B cell (primary cell): Measurements from ENCODE around the gene NTRK3.

Source experiments
- EZH2 ChIP-seq: IDR thresholded peaks from 2 replicates; pipeline ENCODE4 v1.6.1; 2012; ENCODE audit warnings: borderline replicate concordance, low read depth, mild to moderate bottlenecking, moderate library complexity, low read length; ENCODE audit not compliant: insufficient read depth, poor library complexity, severe bottlenecking
- TF ChIP-seq, protein P1 (sequence below): fragments of 200-600 bp; IDR thresholded peaks from one replicate; pipeline ENCODE4 v1.8.0; 2022; ENCODE audit warnings: antibody characterized with exemption, mild to moderate bottlenecking

GRCh38 chr15:88118741-88119140 is 137.8 kb downstream of the NTRK3 start:
- TF ChIP-seq, protein P1, sequence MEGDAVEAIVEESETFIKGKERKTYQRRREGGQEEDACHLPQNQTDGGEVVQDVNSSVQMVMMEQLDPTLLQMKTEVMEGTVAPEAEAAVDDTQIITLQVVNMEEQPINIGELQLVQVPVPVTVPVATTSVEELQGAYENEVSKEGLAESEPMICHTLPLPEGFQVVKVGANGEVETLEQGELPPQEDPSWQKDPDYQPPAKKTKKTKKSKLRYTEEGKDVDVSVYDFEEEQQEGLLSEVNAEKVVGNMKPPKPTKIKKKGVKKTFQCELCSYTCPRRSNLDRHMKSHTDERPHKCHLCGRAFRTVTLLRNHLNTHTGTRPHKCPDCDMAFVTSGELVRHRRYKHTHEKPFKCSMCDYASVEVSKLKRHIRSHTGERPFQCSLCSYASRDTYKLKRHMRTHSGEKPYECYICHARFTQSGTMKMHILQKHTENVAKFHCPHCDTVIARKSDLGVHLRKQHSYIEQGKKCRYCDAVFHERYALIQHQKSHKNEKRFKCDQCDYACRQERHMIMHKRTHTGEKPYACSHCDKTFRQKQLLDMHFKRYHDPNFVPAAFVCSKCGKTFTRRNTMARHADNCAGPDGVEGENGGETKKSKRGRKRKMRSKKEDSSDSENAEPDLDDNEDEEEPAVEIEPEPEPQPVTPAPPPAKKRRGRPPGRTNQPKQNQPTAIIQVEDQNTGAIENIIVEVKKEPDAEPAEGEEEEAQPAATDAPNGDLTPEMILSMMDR, result no peak
- TF ChIP-seq EZH2, result no peak
